HFFc6 (cell line): ENCODE results near the gene STAT4. TPM values are rescaled to one million over a fixed set of nuclear protein-coding genes. Genes with fewer than 3 reads are reported as not detected.

ENCODE experiments used
- DNase-seq: peaks from one replicate; pipeline ENCODE4 v3.0.0-alpha.2; 2018
- H3K27ac Mint-ChIP-seq: 2 replicates; pipeline ENCODE4 v1.8.0; 2020; ENCODE audit warnings: mild to moderate bottlenecking, mixed read lengths
- H3K27me3 Mint-ChIP-seq: 2 replicates; pipeline ENCODE4 v1.8.0; 2021; ENCODE audit warnings: mild to moderate bottlenecking, moderate library complexity, mixed read lengths; ENCODE audit not compliant: insufficient read depth
- H3K36me3 Mint-ChIP-seq: 2 replicates; pipeline ENCODE4 v1.8.0; 2021; ENCODE audit warnings: low read depth, mixed read lengths
- H3K4me1 Mint-ChIP-seq: 2 replicates; pipeline ENCODE4 v1.8.0; 2020; ENCODE audit warnings: low read depth, mixed read lengths
- H3K4me3 Mint-ChIP-seq: 2 replicates; pipeline ENCODE4 v1.8.0; 2020; ENCODE audit warnings: mild to moderate bottlenecking, moderate library complexity, mixed read lengths
- H3K9me3 Mint-ChIP-seq: 2 replicates; pipeline ENCODE4 v1.8.0; 2020; ENCODE audit warnings: mild to moderate bottlenecking, mixed read lengths
- CTCF ChIP-seq: fragments of 200-600 bp; sonication (generic); IDR thresholded peaks from 2 replicates; pipeline ENCODE4 v1.5.0; 2021; ENCODE audit warnings: antibody characterized with exemption, mild to moderate bottlenecking
- total RNA-seq, 6 experiments: library from RNA; stranded (reverse); fragmentation: NEBNext Ultra II Directional; extraction: Animal tissue kit (Norgen Biotek cat#: 25700); gene quantifications; 2 replicates in 1 of 6; 3 replicates in 5 of 6; pipeline ENCODE4 v1.2.3, GENCODE V29; 2021

The STAT4 gene
- total RNA-seq, 6 experiments from 2014 or later = 0.31 to 1.1 (median 0.47) TPM

GRCh38 chr2:191045141-191045540, 105.7 kb downstream of the STAT4 start:
- H3K36me3 Mint-ChIP-seq = peaks cover 8% of the 10 kb centered on the region
- H3K4me1 Mint-ChIP-seq = peaks cover 70% of the 10 kb centered on the region
- H3K4me3 Mint-ChIP-seq = peak overlapping the region; percentile 67
- no peaks in the 10 kb centered on the region for H3K27me3 Mint-ChIP-seq
- peak overlapping the region; percentile 78 for H3K27ac Mint-ChIP-seq
- TF ChIP-seq CTCF = no peak
- peak; percentile 25 for DNase-seq
- H3K9me3 Mint-ChIP-seq = peaks cover 8% of the 10 kb centered on the region

DNA sequence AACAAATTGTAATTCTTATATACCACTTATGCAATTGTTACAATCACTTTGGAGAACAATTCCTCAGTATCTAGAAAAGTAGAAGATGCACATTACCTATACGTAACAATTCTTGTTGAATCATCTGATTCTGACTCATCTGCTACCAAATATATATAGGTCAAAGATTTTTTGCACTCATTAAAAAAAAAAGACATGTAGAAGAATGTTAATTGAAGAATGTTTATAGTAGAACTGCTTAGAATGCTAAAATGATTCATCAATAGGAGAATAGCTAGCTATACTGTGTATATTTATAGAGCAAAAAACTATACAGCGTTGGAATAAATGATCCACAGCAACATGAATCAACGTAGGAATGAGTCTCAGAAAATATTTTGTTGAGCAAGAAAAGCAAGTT, 107.4 kb downstream of the STAT4 start:
- peak overlapping the region; percentile 71 for H3K27ac Mint-ChIP-seq
- TF ChIP-seq CTCF = no peak
- DNase-seq = peak; percentile 50
- H3K4me3 Mint-ChIP-seq = peak overlapping the region; percentile 14; the same call in 1 of the 2 replicates
- H3K9me3 Mint-ChIP-seq = peaks cover 8% of the 10 kb centered on the region
- H3K4me1 Mint-ChIP-seq = peaks cover 85% of the 10 kb centered on the region
- no peaks in the 10 kb centered on the region for H3K27me3 Mint-ChIP-seq
- H3K36me3 Mint-ChIP-seq = peaks cover 8% of the 10 kb centered on the region

DNA sequence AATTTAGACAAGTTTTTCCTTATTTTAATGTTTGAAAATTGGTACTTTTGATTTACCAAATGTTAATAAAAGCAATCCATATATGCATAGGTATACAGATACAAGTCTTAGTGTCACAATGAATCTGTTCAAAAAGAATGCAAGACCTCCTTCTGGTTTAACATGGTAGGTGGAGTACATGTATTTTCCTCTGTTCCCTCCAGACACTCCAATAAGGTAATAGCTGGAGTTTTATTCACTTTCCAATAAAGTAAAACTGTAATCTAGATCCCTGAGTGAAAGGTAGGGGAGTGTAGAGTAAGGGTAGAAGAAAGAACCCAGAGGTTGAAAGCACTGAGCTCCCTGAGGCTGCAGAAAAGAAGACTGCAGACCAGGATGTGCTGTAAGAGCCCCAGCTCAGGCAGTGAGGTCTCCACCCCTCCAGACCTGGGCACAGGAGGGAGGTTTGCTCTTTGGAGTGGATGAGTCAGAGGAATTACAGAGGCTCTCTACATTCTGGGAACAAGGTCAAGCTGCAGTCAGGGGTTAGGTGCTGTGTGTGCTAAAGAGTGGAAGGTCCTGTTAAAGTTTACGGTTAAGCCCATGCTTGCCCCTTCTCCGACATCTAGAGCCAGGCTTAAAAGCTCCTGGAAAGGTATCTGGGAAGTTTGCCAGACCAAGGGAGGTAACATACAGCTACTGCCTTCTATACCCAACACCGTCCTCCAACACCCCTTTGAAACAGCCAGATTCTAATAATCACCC, 109.2 kb downstream of the STAT4 start:
- Mint-ChIP-seq H3K27me3 (no peaks in the 10 kb centered on the region), H3K4me3 (peak overlapping the region; percentile 19), H3K36me3 (peaks cover 8% of the 10 kb centered on the region), H3K27ac (peak overlapping the region; percentile 67), H3K9me3 (peaks cover 8% of the 10 kb centered on the region), H3K4me1 (peaks cover 87% of the 10 kb centered on the region)
- TF ChIP-seq CTCF = no peak
- DNase-seq = no peak

DNA sequence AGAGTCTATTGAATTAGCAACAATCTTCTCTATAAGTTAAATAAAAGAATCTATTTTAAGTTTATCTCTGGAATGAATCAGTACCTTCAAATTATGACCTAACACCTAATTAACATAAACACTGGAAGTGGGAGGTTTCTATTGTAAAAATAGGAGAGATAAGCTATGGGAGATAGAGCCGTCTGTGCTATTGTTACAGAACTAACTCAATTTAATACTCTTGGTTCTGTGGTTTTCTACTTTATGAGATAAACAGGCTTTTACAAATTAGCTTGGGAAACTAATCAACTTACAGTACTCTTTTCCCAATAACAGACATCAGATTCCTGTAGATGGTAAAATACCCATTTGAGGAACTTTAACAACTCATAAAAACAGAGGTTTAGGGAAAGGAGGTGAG, 111.2 kb downstream of the STAT4 start:
- Mint-ChIP-seq H3K4me1 (peaks cover 79% of the 10 kb centered on the region), H3K9me3 (peaks cover 7% of the 10 kb centered on the region), H3K27me3 (no peaks in the 10 kb centered on the region), H3K4me3 (no peak overlapping the region), H3K27ac (peak overlapping the region; percentile 97; the same call in 1 of the 2 replicates), H3K36me3 (peaks cover 7% of the 10 kb centered on the region)
- no peak for TF ChIP-seq CTCF
- no peak for DNase-seq

DNA sequence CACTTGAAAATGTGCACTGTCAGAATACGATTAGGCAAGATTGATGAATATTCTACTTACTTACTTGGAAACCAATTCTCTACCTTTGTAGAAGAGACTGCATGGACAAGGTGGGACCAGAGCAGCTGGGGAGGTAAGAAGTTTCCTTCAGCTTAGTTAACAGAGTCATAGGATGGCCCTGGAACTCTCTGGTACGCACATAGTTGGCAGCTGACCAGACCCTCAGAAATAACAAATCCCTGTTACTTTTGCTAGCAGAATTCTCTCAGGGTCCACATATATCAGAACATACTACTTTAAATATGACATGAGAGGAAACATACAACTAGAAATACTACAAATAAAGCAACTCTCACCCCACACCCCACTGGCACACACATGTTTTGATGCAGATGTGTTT, 112.1 kb downstream of the STAT4 start:
- no peak for TF ChIP-seq CTCF
- H3K36me3 Mint-ChIP-seq = no peaks in the 10 kb centered on the region
- no peaks in the 10 kb centered on the region for H3K9me3 Mint-ChIP-seq
- no peak for DNase-seq
- H3K4me1 Mint-ChIP-seq = peaks cover 70% of the 10 kb centered on the region
- no peaks in the 10 kb centered on the region for H3K27me3 Mint-ChIP-seq
- peak overlapping the region; percentile 63 for H3K4me3 Mint-ChIP-seq
- peak overlapping the region; percentile 97 for H3K27ac Mint-ChIP-seq
